Endodermal cell (in vitro differentiated cells): Measurements from ENCODE around the gene MS4A15. TPM values are rescaled to one million over a fixed set of nuclear protein-coding genes. Genes with fewer than 3 reads are reported as not detected.

Source experiments
- DNase-seq: peaks from one replicate; pipeline ENCODE4 v3.0.0-alpha.2; 2017
- H3K27ac ChIP-seq: 2 replicates; pipeline ENCODE4 v1.5.1; 2013; ENCODE audit warnings: mild to moderate bottlenecking, low read depth, low read length, moderate library complexity
- H3K27me3 ChIP-seq: 2 replicates; pipeline ENCODE4 v1.6.1; 2013; ENCODE audit warnings: mild to moderate bottlenecking, low read length, moderate library complexity; ENCODE audit not compliant: insufficient read depth, control insufficient read depth, poor library complexity, severe bottlenecking
- H3K36me3 ChIP-seq: 2 replicates; pipeline ENCODE4 v1.7.0; 2013; ENCODE audit warnings: mild to moderate bottlenecking, low read length, moderate library complexity; ENCODE audit not compliant: control insufficient read depth, insufficient read depth
- H3K4me1 ChIP-seq: one replicate; pipeline ENCODE4 v1.7.0; 2013; ENCODE audit warnings: low read length; ENCODE audit not compliant: control insufficient read depth, insufficient read depth
- H3K4me3 ChIP-seq: 2 replicates; pipeline ENCODE4 v1.5.1; 2013; ENCODE audit warnings: mild to moderate bottlenecking, low read length, moderate library complexity
- H3K9ac ChIP-seq: 2 replicates; pipeline ENCODE4 v1.6.1; 2013; ENCODE audit warnings: mild to moderate bottlenecking, low read length, moderate library complexity; ENCODE audit not compliant: poor library complexity, severe bottlenecking; ENCODE audit errors: extremely low read depth
- H3K9me3 ChIP-seq: 2 replicates; pipeline ENCODE4 v1.6.1; 2013; ENCODE audit warnings: mild to moderate bottlenecking, low read length, moderate library complexity; ENCODE audit not compliant: control insufficient read depth
- H3K27ac Mint-ChIP-seq: 2 replicates; pipeline ENCODE4 v1.8.0; 2020; ENCODE audit warnings: mixed read lengths
- H3K27me3 Mint-ChIP-seq: 2 replicates; pipeline ENCODE4 v1.8.0; 2021; ENCODE audit warnings: mild to moderate bottlenecking, mixed read lengths; ENCODE audit not compliant: insufficient read depth
- H3K36me3 Mint-ChIP-seq: 2 replicates; pipeline ENCODE4 v1.8.0; 2020; ENCODE audit warnings: low read depth, mixed read lengths
- H3K4me1 Mint-ChIP-seq: 2 replicates; pipeline ENCODE4 v1.8.0; 2020; ENCODE audit warnings: mixed read lengths
- H3K4me3 Mint-ChIP-seq: 2 replicates; pipeline ENCODE4 v1.8.0; 2020; ENCODE audit warnings: mild to moderate bottlenecking, moderate library complexity, mixed read lengths
- H3K9me3 Mint-ChIP-seq: 2 replicates; pipeline ENCODE4 v1.8.0; 2020; ENCODE audit warnings: mild to moderate bottlenecking, mixed read lengths
- WGBS, 2 experiments: methylation state at CpG; one replicate each; pipeline versions ENCODE4 v1.1.5 to v1.1.7; 2013; ENCODE audit warnings: missing lambda C conversion rate in 2 of 2, mixed read lengths in 1 of 2; ENCODE audit not compliant: insufficient coverage in 1 of 2, insufficient read length in 1 of 2; 5-methylcytosine and 5-hydroxymethylcytosine counted together
- total RNA-seq, 2 donors: library from RNA; stranded (reverse); fragmentation: NEBNext Ultra II Directional in 1 of 2; extraction: Animal tissue kit (Norgen Biotek cat#: 25700) in 1 of 2; gene quantifications; 2 replicates in 1 of 2; 3 replicates in 1 of 2; pipeline ENCODE4 v1.2.1, GENCODE V29; 2021
- TF ChIP-seq, protein P1 (sequence below): fragments of 200-600 bp; sonication (generic); conservative IDR thresholded peaks from 2 replicates; pipeline ENCODE4 v1.5.0; 2021; ENCODE audit warnings: antibody characterized with exemption, mild to moderate bottlenecking

Gene MS4A15
- total RNA-seq, 2 donors from 2014 or later: not detected

DNA sequence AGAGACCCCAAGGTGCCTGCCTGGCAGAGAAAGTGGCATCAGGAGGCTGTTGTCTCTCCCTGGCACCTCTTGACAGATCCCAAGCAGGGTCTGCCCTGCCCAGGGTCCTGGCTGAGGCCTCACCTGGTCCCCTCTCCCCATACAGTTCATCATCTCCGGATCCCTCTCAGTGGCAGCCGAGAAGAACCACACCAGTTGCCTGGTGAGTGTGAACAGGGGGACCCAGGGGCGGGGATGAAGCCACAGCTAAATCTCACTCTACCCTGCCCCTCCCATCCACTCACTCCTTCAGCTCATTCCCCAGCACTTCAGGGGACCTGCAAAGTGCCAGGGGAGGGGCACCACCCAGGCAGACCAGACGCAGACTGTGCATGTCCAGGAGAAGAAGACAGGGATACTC lies 14.5 kb downstream of the MS4A15 start:
- H3K27ac ChIP-seq: no peak overlapping the region
- H3K27ac Mint-ChIP-seq: no peak overlapping the region
- 95 to 100% methylated on average over 1 to 4 of the region's 4 CpGs for WGBS, 2 experiments
- no peak overlapping the region for H3K4me3 Mint-ChIP-seq
- H3K27me3 Mint-ChIP-seq: peaks cover 42% of the 10 kb centered on the region
- H3K36me3 Mint-ChIP-seq: no peaks in the 10 kb centered on the region
- H3K36me3 ChIP-seq: no peaks in the 10 kb centered on the region
- no peaks in the 10 kb centered on the region for H3K4me1 Mint-ChIP-seq
- no peak overlapping the region for H3K4me3 ChIP-seq
- peaks cover 6% of the 10 kb centered on the region for H3K27me3 ChIP-seq
- H3K9me3 Mint-ChIP-seq: no peaks in the 10 kb centered on the region
- H3K9ac ChIP-seq: no peak overlapping the region
- TF ChIP-seq, protein P1, sequence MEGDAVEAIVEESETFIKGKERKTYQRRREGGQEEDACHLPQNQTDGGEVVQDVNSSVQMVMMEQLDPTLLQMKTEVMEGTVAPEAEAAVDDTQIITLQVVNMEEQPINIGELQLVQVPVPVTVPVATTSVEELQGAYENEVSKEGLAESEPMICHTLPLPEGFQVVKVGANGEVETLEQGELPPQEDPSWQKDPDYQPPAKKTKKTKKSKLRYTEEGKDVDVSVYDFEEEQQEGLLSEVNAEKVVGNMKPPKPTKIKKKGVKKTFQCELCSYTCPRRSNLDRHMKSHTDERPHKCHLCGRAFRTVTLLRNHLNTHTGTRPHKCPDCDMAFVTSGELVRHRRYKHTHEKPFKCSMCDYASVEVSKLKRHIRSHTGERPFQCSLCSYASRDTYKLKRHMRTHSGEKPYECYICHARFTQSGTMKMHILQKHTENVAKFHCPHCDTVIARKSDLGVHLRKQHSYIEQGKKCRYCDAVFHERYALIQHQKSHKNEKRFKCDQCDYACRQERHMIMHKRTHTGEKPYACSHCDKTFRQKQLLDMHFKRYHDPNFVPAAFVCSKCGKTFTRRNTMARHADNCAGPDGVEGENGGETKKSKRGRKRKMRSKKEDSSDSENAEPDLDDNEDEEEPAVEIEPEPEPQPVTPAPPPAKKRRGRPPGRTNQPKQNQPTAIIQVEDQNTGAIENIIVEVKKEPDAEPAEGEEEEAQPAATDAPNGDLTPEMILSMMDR: no peak
- no peaks in the 10 kb centered on the region for H3K4me1 ChIP-seq
- no peaks in the 10 kb centered on the region for H3K9me3 ChIP-seq
- DNase-seq: no peak

DNA sequence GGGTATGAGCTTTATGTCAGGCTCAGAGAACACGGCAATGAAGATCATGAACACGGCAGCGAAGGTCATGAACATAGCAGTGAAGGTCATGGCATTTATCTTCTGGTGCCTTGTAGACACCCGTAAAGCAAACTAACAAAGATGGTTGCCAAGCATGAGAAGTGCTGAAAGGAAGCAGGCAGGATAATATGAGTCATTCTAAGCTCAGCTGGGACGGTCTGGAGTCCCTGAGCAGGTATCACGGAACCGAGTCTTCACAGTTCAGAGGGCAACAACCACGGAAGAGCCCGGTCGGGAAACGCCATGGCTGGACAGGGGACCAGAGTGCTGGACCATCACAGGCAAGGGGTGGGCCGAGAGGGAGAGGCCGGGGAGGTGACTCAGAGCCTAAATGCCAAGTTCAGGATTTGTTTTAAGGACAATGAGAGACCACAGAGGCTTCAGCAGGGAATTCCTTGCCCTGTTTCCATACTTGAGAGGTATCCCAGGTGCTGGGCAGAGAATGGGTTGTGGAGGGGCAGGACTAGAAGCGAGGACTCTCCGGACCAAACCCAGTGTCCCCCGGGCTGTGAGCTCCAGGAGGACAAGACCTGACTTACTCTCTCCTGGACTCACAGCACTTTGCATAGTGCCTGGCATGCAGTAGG lies 15.3 kb downstream of the MS4A15 start:
- Histone ChIP-seq H3K36me3 (no peaks in the 10 kb centered on the region), H3K4me3 (no peak overlapping the region), H3K9ac (no peak overlapping the region), H3K9me3 (no peaks in the 10 kb centered on the region), H3K27ac (no peak overlapping the region), H3K4me1 (no peaks in the 10 kb centered on the region), H3K27me3 (peaks cover 2% of the 10 kb centered on the region)
- H3K27ac Mint-ChIP-seq: no peak overlapping the region
- 91 to 92% methylated on average over 13 to 16 of the region's 16 CpGs for WGBS, 2 experiments
- no peaks in the 10 kb centered on the region for H3K4me1 Mint-ChIP-seq
- no peaks in the 10 kb centered on the region for H3K9me3 Mint-ChIP-seq
- TF ChIP-seq, protein P1: no peak
- H3K36me3 Mint-ChIP-seq: no peaks in the 10 kb centered on the region
- DNase-seq: no peak
- no peak overlapping the region for H3K4me3 Mint-ChIP-seq
- peaks cover 38% of the 10 kb centered on the region for H3K27me3 Mint-ChIP-seq

DNA sequence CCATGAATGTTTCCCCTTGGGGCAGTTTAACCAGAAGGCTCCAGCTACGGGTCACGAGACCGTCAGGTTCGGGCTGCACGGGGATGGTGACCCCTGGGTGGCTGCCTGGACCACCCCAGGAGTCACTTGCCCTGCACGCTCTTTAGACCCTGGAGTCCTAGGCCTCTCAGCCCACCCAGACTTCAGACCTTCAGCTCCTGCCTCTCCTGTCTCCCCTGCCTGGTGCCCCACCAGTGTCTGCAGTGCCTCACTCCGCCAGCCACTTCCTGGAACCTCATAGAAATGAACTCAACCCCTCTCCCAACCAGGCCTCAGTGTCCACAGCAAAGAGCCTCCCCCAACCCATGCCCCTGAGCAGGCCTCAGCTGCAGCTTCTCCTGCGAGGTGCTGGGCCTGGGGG lies 16.0 kb downstream of the MS4A15 start:
- Histone ChIP-seq H3K4me1 (no peaks in the 10 kb centered on the region), H3K27me3 (no peaks in the 10 kb centered on the region), H3K27ac (no peak overlapping the region), H3K36me3 (no peaks in the 10 kb centered on the region), H3K9me3 (no peaks in the 10 kb centered on the region), H3K9ac (no peak overlapping the region), H3K4me3 (no peak overlapping the region)
- peaks cover 36% of the 10 kb centered on the region for H3K27me3 Mint-ChIP-seq
- TF ChIP-seq, protein P1: no peak
- no peaks in the 10 kb centered on the region for H3K4me1 Mint-ChIP-seq
- WGBS, 2 experiments: 92 to 100% methylated on average over 1 to 8 of the region's 8 CpGs
- no peak overlapping the region for H3K4me3 Mint-ChIP-seq
- H3K9me3 Mint-ChIP-seq: no peaks in the 10 kb centered on the region
- no peak overlapping the region for H3K27ac Mint-ChIP-seq
- DNase-seq: no peak
- H3K36me3 Mint-ChIP-seq: no peaks in the 10 kb centered on the region
